Measurements from ENCODE around the gene IARS2.

The IARS2 gene

DNA sequence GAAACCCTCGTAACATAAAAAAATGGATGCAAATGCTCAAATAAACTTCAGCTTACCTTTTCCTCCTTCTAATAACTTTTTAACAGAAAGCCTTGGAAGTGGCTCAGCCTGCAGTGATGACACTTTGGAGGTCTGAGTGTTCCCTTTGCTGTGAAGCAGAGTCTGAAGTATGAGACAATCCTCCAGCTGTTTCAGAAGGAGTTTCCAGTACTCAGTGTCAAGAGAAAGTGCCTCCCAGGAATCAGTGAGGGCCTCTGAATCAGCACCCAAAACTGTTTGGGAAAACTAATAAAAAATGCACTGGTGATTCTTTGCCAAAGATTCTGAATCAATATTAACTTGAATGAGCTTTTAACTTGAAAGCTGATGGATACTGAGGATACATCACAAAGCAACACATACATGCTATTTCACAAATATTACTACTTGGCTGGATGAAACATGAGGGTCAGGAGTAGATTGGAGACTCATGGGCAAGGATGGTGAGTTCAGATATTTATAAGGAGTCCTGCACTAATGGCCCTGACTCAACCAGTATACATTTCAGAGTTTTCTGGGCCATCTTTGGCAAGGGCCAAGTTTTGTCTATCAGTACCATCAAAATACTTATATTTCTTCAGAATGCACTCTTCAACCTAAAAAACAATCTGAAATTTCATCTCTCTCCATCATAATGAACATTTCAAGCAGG, 77.0 kb downstream of the IARS2 start:
- Histone ChIP-seq H3K9ac (ENCODE audit: insufficient read length, low read depth) (no peak overlapping the region), H3K4me3 (ENCODE audit: insufficient read length, low read depth) (no peak overlapping the region), H3K36me3 (ENCODE audit: insufficient read depth, insufficient read length, low read length) (peaks cover 62% of the 10 kb centered on the region), H3K4me1 (ENCODE audit: insufficient read depth, insufficient read length) (no peaks in the 10 kb centered on the region), H3K27me3 (ENCODE audit: insufficient read depth, insufficient read length) (no peaks in the 10 kb centered on the region), H3K9me3 (ENCODE audit: insufficient read depth, low read length) (no peaks in the 10 kb centered on the region)
- TF ChIP-seq YY1 (IDR thresholded peaks at IDR 0.05; ENCODE audit: insufficient read depth, insufficient read length): no peak
- no peak for TF ChIP-seq SUZ12 (IDR thresholded peaks at IDR 0.05; ENCODE audit: extremely low read depth, insufficient read depth, insufficient read length)
- no peak for TF ChIP-seq ZNF274 (IDR thresholded peaks at IDR 0.05; ENCODE audit: low read depth, low read length)
- no peak for DNase-seq (ENCODE audit: low read depth, low spot score)

DNA sequence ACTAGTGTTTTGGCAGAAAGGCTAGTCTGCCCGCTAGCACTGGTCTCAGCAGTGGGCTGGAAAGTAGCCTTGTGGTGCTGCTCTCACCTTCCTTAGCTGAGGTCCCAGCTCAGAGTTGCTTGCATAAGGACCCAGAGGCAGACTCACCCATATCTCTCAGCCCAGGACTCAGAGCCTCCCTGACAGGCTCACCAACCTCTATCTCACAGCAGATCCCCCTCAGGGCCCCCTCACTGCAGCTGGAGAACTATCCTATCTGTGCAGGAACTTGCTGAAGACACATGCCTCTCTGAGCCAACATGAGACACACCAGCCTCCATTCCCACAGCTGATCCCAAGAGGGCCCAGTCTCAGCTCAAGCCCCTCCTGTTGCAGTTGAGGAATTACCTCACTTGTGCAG, 82.6 kb downstream of the IARS2 start:
- Histone ChIP-seq H3K27me3 (ENCODE audit: insufficient read depth, insufficient read length) (no peaks in the 10 kb centered on the region), H3K9me3 (ENCODE audit: insufficient read depth, low read length) (no peaks in the 10 kb centered on the region), H3K9ac (ENCODE audit: insufficient read length, low read depth) (no peak overlapping the region), H3K4me1 (ENCODE audit: insufficient read depth, insufficient read length) (no peaks in the 10 kb centered on the region), H3K4me3 (ENCODE audit: insufficient read length, low read depth) (no peak overlapping the region), H3K36me3 (ENCODE audit: insufficient read depth, insufficient read length, low read length) (peaks cover 39% of the 10 kb centered on the region)
- no peak for DNase-seq (ENCODE audit: low read depth, low spot score)
- TF ChIP-seq ZNF274 (IDR thresholded peaks at IDR 0.05; ENCODE audit: low read depth, low read length) (no peak), SUZ12 (IDR thresholded peaks at IDR 0.05; ENCODE audit: extremely low read depth, insufficient read depth, insufficient read length) (no peak), YY1 (IDR thresholded peaks at IDR 0.05; ENCODE audit: insufficient read depth, insufficient read length) (no peak)

DNA sequence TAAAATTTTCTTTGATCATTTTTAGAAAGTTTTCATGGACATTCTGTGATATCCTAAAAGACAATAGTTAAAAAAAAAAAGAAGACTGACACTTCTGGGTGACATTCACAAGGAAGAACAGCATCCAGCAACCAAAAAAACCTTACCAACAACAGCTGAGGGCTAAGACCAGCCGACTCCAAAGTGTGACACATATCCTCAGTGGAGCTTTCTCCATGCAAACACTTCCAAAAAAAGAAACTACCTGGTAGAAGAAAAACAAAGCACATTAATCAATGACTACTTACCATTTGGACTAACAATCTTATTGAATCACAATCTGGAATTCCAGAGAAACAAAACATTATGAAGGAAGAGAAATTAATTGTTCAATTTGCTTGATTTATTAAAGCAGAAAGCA, 88.2 kb downstream of the IARS2 start:
- H3K4me1 ChIP-seq (ENCODE audit: insufficient read depth, insufficient read length): no peaks in the 10 kb centered on the region
- peaks cover 49% of the 10 kb centered on the region for H3K36me3 ChIP-seq (ENCODE audit: insufficient read depth, insufficient read length, low read length)
- no peaks in the 10 kb centered on the region for H3K27me3 ChIP-seq (ENCODE audit: insufficient read depth, insufficient read length)
- TF ChIP-seq SUZ12 (IDR thresholded peaks at IDR 0.05; ENCODE audit: extremely low read depth, insufficient read depth, insufficient read length): no peak
- TF ChIP-seq YY1 (IDR thresholded peaks at IDR 0.05; ENCODE audit: insufficient read depth, insufficient read length): no peak
- no peak for TF ChIP-seq ZNF274 (IDR thresholded peaks at IDR 0.05; ENCODE audit: low read depth, low read length)
- H3K4me3 ChIP-seq (ENCODE audit: insufficient read length, low read depth): no peak overlapping the region
- H3K9me3 ChIP-seq (ENCODE audit: insufficient read depth, low read length): no peaks in the 10 kb centered on the region
- no peak for DNase-seq (ENCODE audit: low read depth, low spot score)
- H3K9ac ChIP-seq (ENCODE audit: insufficient read length, low read depth): no peak overlapping the region

DNA sequence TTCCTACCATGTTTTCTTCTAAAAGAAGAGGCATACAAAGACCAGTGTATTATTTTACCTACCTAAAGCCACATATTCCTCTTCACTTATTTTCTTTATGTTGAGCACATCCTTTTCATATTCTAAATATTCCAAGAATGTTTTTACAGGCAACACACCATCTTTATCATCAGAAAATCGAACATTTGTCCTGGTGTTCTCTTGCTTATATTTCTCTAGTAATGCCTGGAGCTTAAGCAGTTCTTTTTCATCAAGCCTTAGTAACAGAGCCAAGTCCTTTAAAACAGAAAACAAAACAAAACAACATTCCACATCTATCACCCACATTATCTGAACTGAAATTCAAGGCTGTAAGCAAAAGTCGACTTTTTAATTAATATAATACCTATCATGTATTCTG, 88.7 kb downstream of the IARS2 start:
- no peak for DNase-seq (ENCODE audit: low read depth, low spot score)
- TF ChIP-seq SUZ12 (IDR thresholded peaks at IDR 0.05; ENCODE audit: extremely low read depth, insufficient read depth, insufficient read length): no peak
- no peak for TF ChIP-seq ZNF274 (IDR thresholded peaks at IDR 0.05; ENCODE audit: low read depth, low read length)
- TF ChIP-seq YY1 (IDR thresholded peaks at IDR 0.05; ENCODE audit: insufficient read depth, insufficient read length): no peak
- Histone ChIP-seq H3K36me3 (ENCODE audit: insufficient read depth, insufficient read length, low read length) (peaks cover 54% of the 10 kb centered on the region), H3K27me3 (ENCODE audit: insufficient read depth, insufficient read length) (no peaks in the 10 kb centered on the region), H3K4me1 (ENCODE audit: insufficient read depth, insufficient read length) (no peaks in the 10 kb centered on the region), H3K9me3 (ENCODE audit: insufficient read depth, low read length) (no peaks in the 10 kb centered on the region), H3K9ac (ENCODE audit: insufficient read length, low read depth) (no peak overlapping the region), H3K4me3 (ENCODE audit: insufficient read length, low read depth) (no peak overlapping the region)

DNA sequence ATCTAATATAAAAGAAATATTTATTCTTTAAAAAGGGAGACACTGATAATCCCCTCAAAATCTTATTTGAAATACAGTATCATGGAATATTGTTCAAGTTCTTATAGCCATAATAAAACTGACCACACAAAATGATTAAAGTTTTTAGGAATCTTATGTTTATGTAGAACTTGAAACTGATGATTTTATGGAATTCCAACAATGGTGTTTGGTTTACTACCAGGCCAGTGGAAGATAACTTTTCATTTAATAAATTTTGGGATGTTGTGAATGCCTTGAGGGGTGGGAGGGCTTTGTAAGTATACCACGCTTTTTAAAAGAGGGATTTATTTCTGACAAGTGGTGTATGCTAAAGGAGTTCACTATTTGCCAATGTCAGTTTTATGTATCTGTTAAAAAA, 90.6 kb downstream of the IARS2 start:
- no peaks in the 10 kb centered on the region for H3K27me3 ChIP-seq (ENCODE audit: insufficient read depth, insufficient read length)
- H3K4me3 ChIP-seq (ENCODE audit: insufficient read length, low read depth): no peak overlapping the region
- TF ChIP-seq YY1 (IDR thresholded peaks at IDR 0.05; ENCODE audit: insufficient read depth, insufficient read length) (no peak), SUZ12 (IDR thresholded peaks at IDR 0.05; ENCODE audit: extremely low read depth, insufficient read depth, insufficient read length) (no peak), ZNF274 (IDR thresholded peaks at IDR 0.05; ENCODE audit: low read depth, low read length) (no peak)
- peaks cover 68% of the 10 kb centered on the region for H3K36me3 ChIP-seq (ENCODE audit: insufficient read depth, insufficient read length, low read length)
- H3K9me3 ChIP-seq (ENCODE audit: insufficient read depth, low read length): no peaks in the 10 kb centered on the region
- DNase-seq (ENCODE audit: low read depth, low spot score): no peak
- H3K4me1 ChIP-seq (ENCODE audit: insufficient read depth, insufficient read length): no peaks in the 10 kb centered on the region
- H3K9ac ChIP-seq (ENCODE audit: insufficient read length, low read depth): no peak overlapping the region

DNA sequence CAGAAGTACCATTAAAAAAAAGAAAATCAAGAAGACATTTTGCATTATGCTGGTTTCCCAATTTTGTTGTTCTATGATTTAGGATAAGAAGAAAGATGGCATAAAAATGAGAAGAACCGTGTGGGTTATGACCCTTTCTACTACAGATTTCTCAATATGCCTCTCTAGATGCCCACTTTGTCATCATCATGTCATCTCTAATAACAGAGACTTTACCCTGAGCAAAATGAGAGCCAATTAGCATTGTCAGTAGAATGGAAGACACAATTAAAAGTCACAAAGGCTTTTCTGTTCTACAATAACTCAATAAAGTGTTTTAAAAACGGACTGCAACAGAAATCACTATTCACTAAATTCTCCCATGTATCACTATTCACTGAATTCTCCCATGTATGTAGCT, 92.8 kb downstream of the IARS2 start:
- no peak for DNase-seq (ENCODE audit: low read depth, low spot score)
- H3K4me3 ChIP-seq (ENCODE audit: insufficient read length, low read depth): no peak overlapping the region
- peaks cover 75% of the 10 kb centered on the region for H3K36me3 ChIP-seq (ENCODE audit: insufficient read depth, insufficient read length, low read length)
- no peaks in the 10 kb centered on the region for H3K4me1 ChIP-seq (ENCODE audit: insufficient read depth, insufficient read length)
- no peak overlapping the region for H3K9ac ChIP-seq (ENCODE audit: insufficient read length, low read depth)
- TF ChIP-seq SUZ12 (IDR thresholded peaks at IDR 0.05; ENCODE audit: extremely low read depth, insufficient read depth, insufficient read length): no peak
- TF ChIP-seq YY1 (IDR thresholded peaks at IDR 0.05; ENCODE audit: insufficient read depth, insufficient read length): no peak
- TF ChIP-seq ZNF274 (IDR thresholded peaks at IDR 0.05; ENCODE audit: low read depth, low read length): no peak
- no peaks in the 10 kb centered on the region for H3K27me3 ChIP-seq (ENCODE audit: insufficient read depth, insufficient read length)
- H3K9me3 ChIP-seq (ENCODE audit: insufficient read depth, low read length): no peaks in the 10 kb centered on the region

DNA sequence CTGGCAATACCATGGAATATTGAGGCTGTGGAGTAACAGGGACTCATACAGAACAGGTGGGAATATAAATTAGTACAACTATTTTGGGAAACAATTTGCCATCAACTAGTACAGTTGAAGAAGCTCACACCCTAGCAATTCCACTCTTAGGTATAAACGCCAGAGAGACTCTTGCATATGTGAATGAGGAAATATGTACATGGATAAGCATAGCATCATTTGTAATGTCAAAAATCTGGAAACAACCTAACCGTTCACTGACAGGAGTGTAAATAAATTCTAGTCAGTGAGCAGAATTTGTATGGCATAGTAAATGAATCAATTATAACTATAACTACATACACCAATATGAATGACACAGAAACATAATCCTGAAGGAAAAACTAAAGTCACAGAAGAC, 94.6 kb downstream of the IARS2 start:
- Histone ChIP-seq H3K4me3 (ENCODE audit: insufficient read length, low read depth) (no peak overlapping the region), H3K27me3 (ENCODE audit: insufficient read depth, insufficient read length) (no peaks in the 10 kb centered on the region), H3K4me1 (ENCODE audit: insufficient read depth, insufficient read length) (no peaks in the 10 kb centered on the region), H3K9me3 (ENCODE audit: insufficient read depth, low read length) (no peaks in the 10 kb centered on the region), H3K36me3 (ENCODE audit: insufficient read depth, insufficient read length, low read length) (peaks cover 79% of the 10 kb centered on the region), H3K9ac (ENCODE audit: insufficient read length, low read depth) (no peak overlapping the region)
- no peak for DNase-seq (ENCODE audit: low read depth, low spot score)
- TF ChIP-seq SUZ12 (IDR thresholded peaks at IDR 0.05; ENCODE audit: extremely low read depth, insufficient read depth, insufficient read length): no peak
- no peak for TF ChIP-seq ZNF274 (IDR thresholded peaks at IDR 0.05; ENCODE audit: low read depth, low read length)
- no peak for TF ChIP-seq YY1 (IDR thresholded peaks at IDR 0.05; ENCODE audit: insufficient read depth, insufficient read length)
